HG03159 (cell line): Measurements from ENCODE around the gene CBL.
"Not testable (repeated sequence)": the region's sequence is repeated elsewhere in the genome, so short reads cannot be mapped to it uniquely, and the experiment has no call there.

Experiments used
- ATAC-seq: cut with Tn5 transposase; IDR thresholded peaks from one replicate; pipeline ENCODE4 v1.9.1; 2021; ENCODE audit warnings: mild to moderate bottlenecking, moderate library complexity; ENCODE audit not compliant: unreplicated experiment

The CBL gene

GRCh38 chr11:119206511-119207414, 624 bp downstream of the CBL start:
- ATAC-seq: peak; percentile 28

GRCh38 chr11:119207415-119207960, 1.3 kb downstream of the CBL start:
- ATAC-seq: no peak

- ATAC-seq: no peak
Measured at GRCh38 chr11:119209186-119209585, 3.0 kb downstream of the CBL start.

- ATAC-seq: no peak
Measured at GRCh38 chr11:119210050-119210449, 3.9 kb downstream of the CBL start.

- no peak for ATAC-seq
Measured at GRCh38 chr11:119218141-119218878, 12.2 kb downstream of the CBL start.

GRCh38 chr11:119222308-119222707, 16.2 kb downstream of the CBL start:
- no peak for ATAC-seq

- ATAC-seq: no peak
Measured at GRCh38 chr11:119222891-119223290, 16.8 kb downstream of the CBL start.

GRCh38 chr11:119223856-119224255, 17.7 kb downstream of the CBL start:
- ATAC-seq: no peak

- not testable (repeated sequence) for ATAC-seq
Measured at GRCh38 chr11:119228535-119229287, 22.6 kb downstream of the CBL start.

- no peak for ATAC-seq
Measured at GRCh38 chr11:119229288-119229672, 23.1 kb downstream of the CBL start.

- no peak for ATAC-seq
Measured at GRCh38 chr11:119229741-119230140, 23.6 kb downstream of the CBL start.

GRCh38 chr11:119236490-119236889, 30.4 kb downstream of the CBL start:
- no peak for ATAC-seq

- no peak for ATAC-seq
Measured at GRCh38 chr11:119236891-119237290, 30.8 kb downstream of the CBL start.

GRCh38 chr11:119237515-119237914, 31.4 kb downstream of the CBL start:
- no peak for ATAC-seq

GRCh38 chr11:119248750-119249670, 42.9 kb downstream of the CBL start:
- ATAC-seq: no peak

- ATAC-seq: no peak
Measured at GRCh38 chr11:119249671-119250010, 43.5 kb downstream of the CBL start.

GRCh38 chr11:119251114-119251513, 45.0 kb downstream of the CBL start:
- no peak for ATAC-seq

- ATAC-seq: no peak
Measured at GRCh38 chr11:119254239-119254638, 48.1 kb downstream of the CBL start.

- ATAC-seq: no peak
Measured at GRCh38 chr11:119258180-119258579, 52.0 kb downstream of the CBL start.

GRCh38 chr11:119258983-119259382, 52.8 kb downstream of the CBL start:
- ATAC-seq: no peak
